HEK293 (cell line): ENCODE results near the gene PDE10A.

Experiments used
- KLF1 ChIP-seq: fragments of 450-650 bp; formaldehyde crosslinking; IDR thresholded peaks from 2 replicates; pipeline ENCODE4 v1.5.1; 2016; ENCODE audit warnings: missing biosample characterization, missing genetic modification characterization
- KLF9 ChIP-seq: fragments of 450-650 bp; formaldehyde crosslinking; IDR thresholded peaks from 2 replicates; pipeline ENCODE4 v1.5.1; 2016; ENCODE audit warnings: missing biosample characterization, missing genetic modification characterization, low read depth
- REPIN1 ChIP-seq: fragments of 450-650 bp; formaldehyde crosslinking; IDR thresholded peaks from 2 replicates; pipeline ENCODE4 v1.5.1; 2017; ENCODE audit warnings: missing biosample characterization, missing genetic modification characterization, low read depth
- YY1 ChIP-seq: fragments of 450-650 bp; formaldehyde crosslinking; IDR thresholded peaks from 2 replicates; pipeline ENCODE4 v1.5.1; 2018; ENCODE audit warnings: missing biosample characterization, missing genetic modification characterization
- YY2 ChIP-seq: fragments of 450-650 bp; formaldehyde crosslinking; IDR thresholded peaks from 2 replicates; pipeline ENCODE4 v1.5.1; 2016; ENCODE audit warnings: missing biosample characterization, missing genetic modification characterization
- ZNF121 ChIP-seq: fragments of 450-650 bp; formaldehyde crosslinking; IDR thresholded peaks from 2 replicates; pipeline ENCODE4 v1.5.1; 2016; ENCODE audit warnings: missing biosample characterization, missing genetic modification characterization
- TF ChIP-seq, protein P1 (sequence below): fragments of 450-650 bp; formaldehyde crosslinking; IDR thresholded peaks from 2 replicates; pipeline ENCODE4 v1.5.1; 2016; ENCODE audit warnings: missing biosample characterization, missing genetic modification characterization
- TF ChIP-seq, protein P2 (sequence below): sonication (generic); formaldehyde crosslinking; IDR thresholded peaks from 2 replicates; pipeline ENCODE4 v1.8.1; 2022; ENCODE audit warnings: mild to moderate bottlenecking, moderate library complexity, missing genetic modification reagents
- TF ChIP-seq, protein P3 (sequence below): fragments of 450-650 bp; formaldehyde crosslinking; IDR thresholded peaks from 2 replicates; pipeline ENCODE4 v1.5.1; 2016; ENCODE audit warnings: missing biosample characterization, missing genetic modification characterization

DNA sequence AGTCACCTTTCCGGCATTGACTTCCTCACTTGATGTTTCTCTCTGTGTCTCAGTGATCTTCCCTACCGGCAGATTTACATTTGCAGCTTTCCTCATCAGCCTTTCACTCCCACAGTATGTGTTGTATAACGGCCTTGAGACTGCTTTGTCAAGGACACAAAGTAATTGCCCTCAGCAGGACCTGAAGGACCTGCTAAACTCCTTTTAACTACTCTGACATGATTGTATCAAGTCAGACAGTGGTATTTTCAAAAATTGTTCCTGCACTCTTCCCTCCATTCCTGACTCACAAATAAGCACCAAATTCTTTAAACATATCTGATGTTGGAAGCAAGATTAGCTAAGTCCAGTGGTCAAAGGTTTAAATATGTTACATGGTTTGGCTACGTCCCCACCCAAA is 62.4 kb downstream of the PDE10A start:
- TF ChIP-seq KLF1 (no peak), YY1 (no peak), YY2 (tag by site-specific recombination) (no peak), ZNF121 (no peak), REPIN1 (tag by site-specific recombination) (no peak), KLF9 (tag by site-specific recombination) (no peak)
- TF ChIP-seq, protein P1, sequence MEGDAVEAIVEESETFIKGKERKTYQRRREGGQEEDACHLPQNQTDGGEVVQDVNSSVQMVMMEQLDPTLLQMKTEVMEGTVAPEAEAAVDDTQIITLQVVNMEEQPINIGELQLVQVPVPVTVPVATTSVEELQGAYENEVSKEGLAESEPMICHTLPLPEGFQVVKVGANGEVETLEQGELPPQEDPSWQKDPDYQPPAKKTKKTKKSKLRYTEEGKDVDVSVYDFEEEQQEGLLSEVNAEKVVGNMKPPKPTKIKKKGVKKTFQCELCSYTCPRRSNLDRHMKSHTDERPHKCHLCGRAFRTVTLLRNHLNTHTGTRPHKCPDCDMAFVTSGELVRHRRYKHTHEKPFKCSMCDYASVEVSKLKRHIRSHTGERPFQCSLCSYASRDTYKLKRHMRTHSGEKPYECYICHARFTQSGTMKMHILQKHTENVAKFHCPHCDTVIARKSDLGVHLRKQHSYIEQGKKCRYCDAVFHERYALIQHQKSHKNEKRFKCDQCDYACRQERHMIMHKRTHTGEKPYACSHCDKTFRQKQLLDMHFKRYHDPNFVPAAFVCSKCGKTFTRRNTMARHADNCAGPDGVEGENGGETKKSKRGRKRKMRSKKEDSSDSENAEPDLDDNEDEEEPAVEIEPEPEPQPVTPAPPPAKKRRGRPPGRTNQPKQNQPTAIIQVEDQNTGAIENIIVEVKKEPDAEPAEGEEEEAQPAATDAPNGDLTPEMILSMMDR (tag by site-specific recombination): no peak
- TF ChIP-seq, protein P2, sequence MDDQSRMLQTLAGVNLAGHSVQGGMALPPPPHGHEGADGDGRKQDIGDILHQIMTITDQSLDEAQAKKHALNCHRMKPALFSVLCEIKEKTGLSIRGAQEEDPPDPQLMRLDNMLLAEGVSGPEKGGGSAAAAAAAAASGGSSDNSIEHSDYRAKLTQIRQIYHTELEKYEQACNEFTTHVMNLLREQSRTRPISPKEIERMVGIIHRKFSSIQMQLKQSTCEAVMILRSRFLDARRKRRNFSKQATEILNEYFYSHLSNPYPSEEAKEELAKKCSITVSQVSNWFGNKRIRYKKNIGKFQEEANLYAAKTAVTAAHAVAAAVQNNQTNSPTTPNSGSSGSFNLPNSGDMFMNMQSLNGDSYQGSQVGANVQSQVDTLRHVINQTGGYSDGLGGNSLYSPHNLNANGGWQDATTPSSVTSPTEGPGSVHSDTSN: no peak
- TF ChIP-seq, protein P3, sequence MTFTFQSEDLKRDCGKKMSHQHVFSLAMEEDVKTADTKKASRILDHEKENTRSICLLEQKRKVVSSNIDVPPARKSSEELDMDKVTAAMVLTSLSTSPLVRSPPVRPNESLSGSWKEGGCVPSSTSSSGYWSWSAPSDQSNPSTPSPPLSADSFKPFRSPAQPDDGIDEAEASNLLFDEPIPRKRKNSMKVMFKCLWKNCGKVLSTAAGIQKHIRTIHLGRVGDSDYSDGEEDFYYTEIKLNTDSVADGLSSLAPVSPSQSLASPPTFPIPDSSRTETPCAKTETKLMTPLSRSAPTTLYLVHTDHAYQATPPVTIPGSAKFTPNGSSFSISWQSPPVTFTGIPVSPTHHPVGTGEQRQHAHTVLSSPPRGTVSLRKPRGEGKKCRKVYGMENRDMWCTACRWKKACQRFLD (tag by site-specific recombination): no peak
